Measurements from ENCODE around the gene APOL3.

GRCh38 chr22:36116127-36116526 is 44.4 kb downstream of the APOL3 start:
- TF ChIP-seq CTCF (conservative IDR thresholded peaks at IDR 0.05; ENCODE audit: low read length) (no peak), EZH2phosphoT487 (IDR thresholded peaks at IDR 0.05; ENCODE audit: borderline replicate concordance) (no peak)
